Measurements from ENCODE around the gene INTS14.

DNA sequence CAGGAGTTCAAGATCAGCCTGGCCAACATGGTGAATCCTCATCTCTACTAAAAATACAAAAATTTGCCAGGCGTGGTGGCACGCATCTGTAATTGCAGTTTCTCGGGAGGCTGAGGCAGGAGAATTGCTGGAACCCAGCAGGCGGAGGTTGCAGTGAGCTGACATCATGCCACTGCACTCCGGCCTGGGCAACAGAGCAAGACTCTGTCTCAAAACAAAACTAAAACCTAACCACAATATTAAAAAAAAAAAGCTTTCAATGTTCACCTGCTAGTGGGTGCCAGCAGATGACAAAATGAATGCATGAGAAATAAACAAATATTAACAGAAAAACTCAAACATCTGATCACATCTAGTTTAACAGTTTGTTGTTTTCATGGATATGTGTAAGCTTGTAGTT lies 19.8 kb upstream of the INTS14 start:
- TF ChIP-seq, protein P1, sequence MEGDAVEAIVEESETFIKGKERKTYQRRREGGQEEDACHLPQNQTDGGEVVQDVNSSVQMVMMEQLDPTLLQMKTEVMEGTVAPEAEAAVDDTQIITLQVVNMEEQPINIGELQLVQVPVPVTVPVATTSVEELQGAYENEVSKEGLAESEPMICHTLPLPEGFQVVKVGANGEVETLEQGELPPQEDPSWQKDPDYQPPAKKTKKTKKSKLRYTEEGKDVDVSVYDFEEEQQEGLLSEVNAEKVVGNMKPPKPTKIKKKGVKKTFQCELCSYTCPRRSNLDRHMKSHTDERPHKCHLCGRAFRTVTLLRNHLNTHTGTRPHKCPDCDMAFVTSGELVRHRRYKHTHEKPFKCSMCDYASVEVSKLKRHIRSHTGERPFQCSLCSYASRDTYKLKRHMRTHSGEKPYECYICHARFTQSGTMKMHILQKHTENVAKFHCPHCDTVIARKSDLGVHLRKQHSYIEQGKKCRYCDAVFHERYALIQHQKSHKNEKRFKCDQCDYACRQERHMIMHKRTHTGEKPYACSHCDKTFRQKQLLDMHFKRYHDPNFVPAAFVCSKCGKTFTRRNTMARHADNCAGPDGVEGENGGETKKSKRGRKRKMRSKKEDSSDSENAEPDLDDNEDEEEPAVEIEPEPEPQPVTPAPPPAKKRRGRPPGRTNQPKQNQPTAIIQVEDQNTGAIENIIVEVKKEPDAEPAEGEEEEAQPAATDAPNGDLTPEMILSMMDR (IDR thresholded peaks at IDR 0.05), result no peak
- TF ChIP-seq POLR2A (IDR thresholded peaks at IDR 0.05), result no peak
